Gastrocnemius medialis (tissue), 4 donors: ENCODE results near the gene CNGB1. TPM values are rescaled to one million over a fixed set of nuclear protein-coding genes. Genes with fewer than 3 reads are reported as not detected.

Experiments
- ATAC-seq, 2 donors: fragments of 150-250 bp; one replicate each; pipeline ENCODE4 v1.9.1; 2016
- DNase-seq, 2 donors: peaks; one replicate each; pipeline ENCODE4 v3.0.0-alpha.2; 2019
- H3K27ac ChIP-seq, 4 donors: fragments of 200-600 bp; sonication (generic); 1 replicate in 1 of 4; 2 replicates in 3 of 4; pipeline ENCODE4 v1.5.1; 2016 to 2018; ENCODE audit warnings: mild to moderate bottlenecking in 2 of 4, moderate library complexity in 1 of 4
- H3K27me3 ChIP-seq, 3 donors: fragments of 200-600 bp; sonication (generic) in 2 of 3; 1 replicate in 1 of 3; 2 replicates in 2 of 3; pipeline versions ENCODE4 v1.5.1 to v1.6.0; 2016 to 2019; ENCODE audit warnings: mild to moderate bottlenecking in 1 of 3, moderate library complexity in 1 of 3
- H3K36me3 ChIP-seq, 2 donors: fragments of 200-600 bp; sonication (generic) in 1 of 2; one replicate each; pipeline ENCODE4 v1.5.1; 2017 to 2018
- H3K4me1 ChIP-seq, 2 donors: fragments of 200-600 bp; sonication (generic) in 1 of 2; one replicate each; pipeline ENCODE4 v1.5.1; 2016 to 2017; ENCODE audit warnings: mild to moderate bottlenecking in 2 of 2
- H3K4me3 ChIP-seq, 4 donors: fragments of 200-600 bp; sonication (generic) in 3 of 4; 1 replicate in 1 of 4; 2 replicates in 3 of 4; pipeline ENCODE4 v1.5.1; 2016 to 2019; ENCODE audit warnings: mild to moderate bottlenecking in 2 of 4
- H3K9me3 ChIP-seq, 3 donors: fragments of 200-600 bp; sonication (generic) in 2 of 3; 1 replicate in 1 of 3; 2 replicates in 2 of 3; pipeline ENCODE4 v1.5.1; 2016 to 2019
- POLR2A ChIP-seq, 2 donors: fragments of 450-650 bp; IDR thresholded peaks; one replicate each; pipeline ENCODE4 v1.6.1; 2017; ENCODE audit warnings: antibody characterized with exemption in 2 of 2, mild to moderate bottlenecking in 2 of 2, moderate library complexity in 2 of 2
- in situ Hi-C, 4 donors: fragments of 200-750 bp; cut with MboI; loops; one replicate each; pipeline versions ENCODE4 v1.15.0 to v1.8.0; 2017; ENCODE audit warnings: low sequenced_read_pairs in 4 of 4
- intact Hi-C: fragments of 100-400 bp; cut with DNase I; formaldehyde crosslinking; loops from one replicate; pipeline ENCODE4 v1.15.1; 2023; ENCODE audit warnings: low total_unique reads
- total RNA-seq, 4 donors: library from RNA; depleted of rRNA; stranded (reverse); fragments of >200 nt; gene quantifications; one replicate each; pipeline versions ENCODE4 v1.1.0 to v1.2.3, GENCODE V29; 2016
- TF ChIP-seq, protein P1 (sequence below), 5 experiments: fragments of 450-650 bp in 3 of 5; fragments of 200-600 bp in 2 of 5; sonication (generic) in 2 of 5; IDR thresholded peaks in 4 of 5; conservative IDR thresholded peaks in 1 of 5; 1 replicate in 4 of 5; 2 replicates in 1 of 5; pipeline ENCODE4 v1.5.1; 2016 to 2019; ENCODE audit warnings: antibody characterized with exemption in 5 of 5, mild to moderate bottlenecking in 3 of 5, moderate library complexity in 3 of 5

The CNGB1 gene
- total RNA-seq, 4 donors from 2014 or later: not detected

GRCh38 chr16:57903656-57904055, 67.3 kb downstream of the CNGB1 start:
- TF ChIP-seq, protein P1, sequence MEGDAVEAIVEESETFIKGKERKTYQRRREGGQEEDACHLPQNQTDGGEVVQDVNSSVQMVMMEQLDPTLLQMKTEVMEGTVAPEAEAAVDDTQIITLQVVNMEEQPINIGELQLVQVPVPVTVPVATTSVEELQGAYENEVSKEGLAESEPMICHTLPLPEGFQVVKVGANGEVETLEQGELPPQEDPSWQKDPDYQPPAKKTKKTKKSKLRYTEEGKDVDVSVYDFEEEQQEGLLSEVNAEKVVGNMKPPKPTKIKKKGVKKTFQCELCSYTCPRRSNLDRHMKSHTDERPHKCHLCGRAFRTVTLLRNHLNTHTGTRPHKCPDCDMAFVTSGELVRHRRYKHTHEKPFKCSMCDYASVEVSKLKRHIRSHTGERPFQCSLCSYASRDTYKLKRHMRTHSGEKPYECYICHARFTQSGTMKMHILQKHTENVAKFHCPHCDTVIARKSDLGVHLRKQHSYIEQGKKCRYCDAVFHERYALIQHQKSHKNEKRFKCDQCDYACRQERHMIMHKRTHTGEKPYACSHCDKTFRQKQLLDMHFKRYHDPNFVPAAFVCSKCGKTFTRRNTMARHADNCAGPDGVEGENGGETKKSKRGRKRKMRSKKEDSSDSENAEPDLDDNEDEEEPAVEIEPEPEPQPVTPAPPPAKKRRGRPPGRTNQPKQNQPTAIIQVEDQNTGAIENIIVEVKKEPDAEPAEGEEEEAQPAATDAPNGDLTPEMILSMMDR (IDR thresholded peaks at IDR 0.05 in 4 of 5, conservative IDR thresholded peaks at IDR 0.05 in 1 of 5): no peak
- no peak for TF ChIP-seq POLR2A (IDR thresholded peaks at IDR 0.05)
- H3K27me3 ChIP-seq: peaks cover 0 to 16% (median 3%) of the 10 kb centered on the region in 3 donors
- DNase-seq (no peak), ATAC-seq (no peak)
- no peaks in the 10 kb centered on the region for H3K9me3 ChIP-seq
- no peaks in the 10 kb centered on the region for H3K4me1 ChIP-seq
- no peak overlapping the region for H3K4me3 ChIP-seq
- in situ Hi-C loops (loop anchor here in 2 of 4 donors (5.0 kb wide), 1 partner anchor 99 kb away; the partner anchor contains the start of genes USB1 (in 2 of the 2) and ZNF319 (in 2 of the 2)), intact Hi-C loops (no loop called here)
- H3K36me3 ChIP-seq: no peaks in the 10 kb centered on the region
- H3K27ac ChIP-seq: no peak overlapping the region

- in situ Hi-C loops (loop anchor here in 2 of 4 donors (5.0 kb wide), 1 partner anchor 101 kb away; the partner anchor contains the start of genes USB1 (in 2 of the 2) and ZNF319 (in 2 of the 2)), intact Hi-C loops (no loop called here)
- DNase-seq (no peak), ATAC-seq (no peak)
- Histone ChIP-seq H3K27ac (no peak overlapping the region), H3K36me3 (no peaks in the 10 kb centered on the region), H3K4me1 (no peaks in the 10 kb centered on the region), H3K9me3 (no peaks in the 10 kb centered on the region), H3K27me3 (peaks cover 0 to 16% (median 3%) of the 10 kb centered on the region in 3 donors), H3K4me3 (no peak overlapping the region)
- TF ChIP-seq POLR2A (IDR thresholded peaks at IDR 0.05): no peak
- TF ChIP-seq, protein P1 (IDR thresholded peaks at IDR 0.05 in 4 of 5, conservative IDR thresholded peaks at IDR 0.05 in 1 of 5): no peak
Observed at GRCh38 chr16:57901480-57902069, 69.4 kb downstream of the CNGB1 start.

DNA sequence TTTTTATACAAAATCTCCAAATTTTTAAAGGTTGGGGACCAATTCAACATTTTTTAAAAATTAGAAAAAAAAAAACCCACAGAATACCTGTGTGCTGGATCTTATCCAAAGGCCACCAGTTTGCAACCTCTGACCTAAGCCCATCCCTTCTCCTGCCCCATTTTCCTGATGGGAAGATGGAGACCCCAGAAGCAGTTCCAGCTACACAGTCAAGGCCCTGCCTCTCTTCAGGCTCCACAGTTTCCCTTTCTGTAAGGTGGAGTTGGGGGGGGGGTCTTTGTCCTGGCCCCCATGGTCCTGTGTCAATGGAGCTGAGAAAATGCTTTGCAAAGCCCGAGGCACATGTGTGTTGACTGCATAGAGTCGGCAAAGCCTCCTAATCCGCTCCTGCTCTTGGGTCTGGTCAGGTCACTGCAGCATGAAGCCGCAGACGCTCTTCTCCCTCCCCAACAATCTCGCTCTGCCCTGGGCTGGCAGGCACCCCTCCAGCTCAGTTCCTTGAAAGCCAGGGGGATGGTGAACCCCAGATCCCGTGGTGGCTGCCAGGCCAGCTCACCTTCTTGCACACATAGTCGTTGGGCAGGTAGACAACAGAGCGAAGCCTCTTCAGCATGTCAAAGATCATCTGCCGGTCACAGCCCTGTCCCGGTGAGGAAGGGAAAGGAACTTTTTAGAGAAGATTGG, 70.0 kb downstream of the CNGB1 start:
- Histone ChIP-seq H3K4me1 (no peaks in the 10 kb centered on the region), H3K27ac (no peak overlapping the region), H3K4me3 (no peak overlapping the region), H3K36me3 (no peaks in the 10 kb centered on the region), H3K27me3 (peaks cover 0 to 16% (median 3%) of the 10 kb centered on the region in 3 donors), H3K9me3 (no peaks in the 10 kb centered on the region)
- no peak for ATAC-seq
- in situ Hi-C loops: loop anchor here in 2 of 4 donors (5.0 kb wide), 1 partner anchor 101 kb away; the partner anchor contains the start of genes USB1 (in 2 of the 2) and ZNF319 (in 2 of the 2)
- intact Hi-C loops: no loop called here
- TF ChIP-seq POLR2A (IDR thresholded peaks at IDR 0.05): no peak
- TF ChIP-seq, protein P1 (IDR thresholded peaks at IDR 0.05 in 4 of 5, conservative IDR thresholded peaks at IDR 0.05 in 1 of 5): no peak
- DNase-seq: no peak

DNA sequence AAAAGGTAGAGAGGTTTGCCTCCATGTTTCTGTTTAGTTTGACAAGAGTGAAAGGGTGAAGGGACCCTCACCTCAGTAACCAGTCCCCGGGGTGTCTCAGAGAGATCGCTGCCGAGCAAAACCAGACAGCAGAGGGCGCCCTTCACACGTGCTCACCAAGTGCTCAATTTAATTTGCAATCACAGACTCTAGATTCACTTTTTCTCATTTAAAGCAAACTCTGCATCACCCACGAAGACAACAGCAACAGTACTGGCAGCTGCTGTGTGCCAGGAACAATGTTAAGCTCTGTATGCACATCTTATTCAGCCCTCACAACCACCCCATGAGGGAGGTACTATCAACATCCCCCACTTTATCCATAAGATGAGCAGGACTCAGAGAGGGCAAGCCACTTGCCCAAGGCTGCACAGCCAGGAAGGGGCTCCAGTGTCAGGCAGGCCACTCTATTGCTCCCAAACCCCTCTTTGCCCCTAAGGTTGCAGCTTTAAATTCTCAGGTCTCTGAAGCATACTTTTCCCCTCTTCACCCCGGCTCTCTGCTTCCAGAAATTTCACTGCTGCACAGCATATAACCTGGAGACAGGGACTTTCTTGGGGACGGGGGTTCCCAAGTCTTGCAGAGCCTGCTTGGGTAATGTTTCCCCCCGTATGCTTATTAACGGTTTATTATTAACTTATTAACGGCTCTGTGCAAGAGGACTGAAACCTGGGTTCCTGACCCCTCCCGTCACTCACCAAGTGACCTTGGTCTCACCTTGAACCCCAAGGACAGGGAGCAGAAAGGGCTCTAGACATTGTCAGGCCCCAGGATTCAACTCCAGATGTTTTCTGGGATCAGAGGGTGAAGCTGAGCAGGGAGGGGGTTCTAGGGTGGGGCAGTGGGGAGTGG, 70.9 kb downstream of the CNGB1 start:
- no peaks in the 10 kb centered on the region for H3K9me3 ChIP-seq
- H3K27me3 ChIP-seq: peaks cover 0 to 16% (median 3%) of the 10 kb centered on the region in 3 donors
- DNase-seq: peak in 1 of 2 donors; percentile 27
- TF ChIP-seq, protein P1 (IDR thresholded peaks at IDR 0.05 in 4 of 5, conservative IDR thresholded peaks at IDR 0.05 in 1 of 5): peak; percentile 65 to 84 (median 77)
- no peak for TF ChIP-seq POLR2A (IDR thresholded peaks at IDR 0.05)
- peak in 1 of 2 donors; percentile 68 for ATAC-seq
- H3K4me1 ChIP-seq: no peaks in the 10 kb centered on the region
- H3K36me3 ChIP-seq: no peaks in the 10 kb centered on the region
- in situ Hi-C loops: loop anchor here (5.0 to 10.0 kb wide), 3 partner anchors 102 to 115 kb away; partner anchors contain the start of genes USB1 (in 3 of the 4) and ZNF319 (in 3 of the 4)
- no peak overlapping the region for H3K27ac ChIP-seq
- intact Hi-C loops: loop anchor here (1.0 to 10.0 kb wide), 3 partner anchors 100 to 225 kb away; partner anchors contain the start of genes CFAP20 and ZNF319
- H3K4me3 ChIP-seq: no peak overlapping the region
